ENCODE data around the gene SCGB1D1. TPM values are rescaled to one million over a fixed set of nuclear protein-coding genes. Genes with fewer than 3 reads are reported as not detected.

The SCGB1D1 gene
- total RNA-seq, 1 experiment from 2014 or later = not detected

DNA sequence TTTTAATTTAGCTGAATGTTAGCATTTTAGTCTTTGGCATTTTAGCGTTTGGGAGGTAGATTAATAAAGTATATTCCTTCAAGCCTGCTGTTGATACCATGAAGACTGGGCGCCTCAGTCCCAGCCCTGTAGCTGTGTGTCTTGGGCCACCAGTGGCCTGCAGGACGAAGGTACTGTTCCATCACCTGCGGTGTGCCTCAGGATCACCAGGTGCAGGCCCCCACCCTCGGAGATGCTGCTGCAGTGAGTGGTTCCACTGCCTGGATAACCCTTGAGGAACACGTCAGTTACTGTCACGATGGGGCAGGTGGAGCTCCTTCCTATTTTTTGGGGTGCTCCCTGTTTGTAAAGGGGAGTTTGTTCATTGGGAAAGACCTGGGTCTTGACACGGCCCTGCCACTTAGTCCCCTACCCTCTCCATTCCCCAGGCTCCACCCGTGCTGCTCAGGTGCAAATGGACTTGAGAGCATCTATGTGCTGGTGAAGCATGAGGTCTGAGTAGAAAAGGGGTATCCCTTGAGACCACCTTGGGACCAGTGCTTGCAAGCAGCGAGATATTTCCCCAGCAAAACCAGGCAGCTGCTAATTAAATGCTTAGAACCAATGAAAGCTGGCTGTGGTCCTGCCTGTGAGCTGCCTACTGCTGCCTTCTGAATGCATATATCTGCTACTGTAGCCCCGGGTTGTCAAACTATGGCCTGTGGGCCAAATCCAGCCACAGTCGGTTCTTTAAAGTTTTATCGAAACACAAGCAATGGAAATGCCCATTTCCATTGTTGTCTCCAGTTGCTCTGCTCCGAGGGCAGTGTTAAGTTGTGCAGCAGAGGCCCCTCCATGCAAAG, 37.5 kb upstream of the SCGB1D1 start:
- intact Hi-C loops (cut with micrococcal nuclease; ENCODE audit: unreplicated experiment) = no loop called here
- Histone ChIP-seq H3K4me2 (no peak overlapping the region), H3K79me2 (ENCODE audit: low read depth) (no peaks in the 10 kb centered on the region), H3K9me2 (ENCODE audit: insufficient read depth) (no peaks in the 10 kb centered on the region), H3K36me3 (ENCODE audit: low read depth) (peaks cover 31% of the 10 kb centered on the region; the same call in 1 of the 2 replicates), H3K9me3 (ENCODE audit: insufficient read depth, low read depth) (no peaks in the 10 kb centered on the region), H3K4me3 (no peak overlapping the region), H4K20me1 (ENCODE audit: insufficient read depth) (peaks cover 9% of the 10 kb centered on the region; the same call in 1 of the 2 replicates), H3K27ac (no peak overlapping the region), H3K4me1 (replicated peaks; ENCODE audit: insufficient read depth) (no peaks in the 10 kb centered on the region), H2AFZ (no peak overlapping the region), H3F3A (ENCODE audit: insufficient read depth, low read depth) (peaks cover 22% of the 10 kb centered on the region), H3K27me3 (ENCODE audit: insufficient read depth, low read depth) (no peaks in the 10 kb centered on the region)
- ChIA-PET CTCF (no interaction called here), POLR2A (ENCODE audit: unreplicated experiment) (no interaction called here)
- TF ChIP-seq, protein P1, sequence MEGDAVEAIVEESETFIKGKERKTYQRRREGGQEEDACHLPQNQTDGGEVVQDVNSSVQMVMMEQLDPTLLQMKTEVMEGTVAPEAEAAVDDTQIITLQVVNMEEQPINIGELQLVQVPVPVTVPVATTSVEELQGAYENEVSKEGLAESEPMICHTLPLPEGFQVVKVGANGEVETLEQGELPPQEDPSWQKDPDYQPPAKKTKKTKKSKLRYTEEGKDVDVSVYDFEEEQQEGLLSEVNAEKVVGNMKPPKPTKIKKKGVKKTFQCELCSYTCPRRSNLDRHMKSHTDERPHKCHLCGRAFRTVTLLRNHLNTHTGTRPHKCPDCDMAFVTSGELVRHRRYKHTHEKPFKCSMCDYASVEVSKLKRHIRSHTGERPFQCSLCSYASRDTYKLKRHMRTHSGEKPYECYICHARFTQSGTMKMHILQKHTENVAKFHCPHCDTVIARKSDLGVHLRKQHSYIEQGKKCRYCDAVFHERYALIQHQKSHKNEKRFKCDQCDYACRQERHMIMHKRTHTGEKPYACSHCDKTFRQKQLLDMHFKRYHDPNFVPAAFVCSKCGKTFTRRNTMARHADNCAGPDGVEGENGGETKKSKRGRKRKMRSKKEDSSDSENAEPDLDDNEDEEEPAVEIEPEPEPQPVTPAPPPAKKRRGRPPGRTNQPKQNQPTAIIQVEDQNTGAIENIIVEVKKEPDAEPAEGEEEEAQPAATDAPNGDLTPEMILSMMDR (conservative IDR thresholded peaks at IDR 0.05) = no peak
- no peak for TF ChIP-seq EZH2 (IDR thresholded peaks at IDR 0.05; ENCODE audit: low read depth)
- DNase-seq = no peak
- no TSS peak for BruUV-seq (replicated peaks)

DNA sequence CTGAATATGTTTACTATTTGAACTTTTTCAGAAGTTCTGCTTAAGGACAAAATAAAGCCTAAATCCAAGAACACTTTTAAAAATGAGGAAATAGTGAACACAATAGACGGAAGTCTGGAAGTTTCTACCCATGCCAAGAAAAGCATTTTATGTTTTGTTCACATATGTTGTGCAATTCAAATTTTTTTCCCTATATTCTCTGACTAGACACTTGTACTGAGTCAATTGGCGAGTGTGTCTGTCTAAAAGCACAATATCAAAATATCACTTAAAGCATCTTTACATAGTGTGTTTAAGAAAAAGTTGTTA, 37.0 kb upstream of the SCGB1D1 start:
- intact Hi-C loops (cut with micrococcal nuclease; ENCODE audit: unreplicated experiment) = no loop called here
- no peak overlapping the region for H3K4me2 ChIP-seq
- H3K79me2 ChIP-seq (ENCODE audit: low read depth) = no peaks in the 10 kb centered on the region
- no peaks in the 10 kb centered on the region for H3K9me2 ChIP-seq (ENCODE audit: insufficient read depth)
- H3F3A ChIP-seq (ENCODE audit: insufficient read depth, low read depth) = peaks cover 22% of the 10 kb centered on the region
- no peaks in the 10 kb centered on the region for H3K9me3 ChIP-seq (ENCODE audit: insufficient read depth, low read depth)
- ChIA-PET POLR2A (ENCODE audit: unreplicated experiment) (no interaction called here), CTCF (no interaction called here)
- no TSS peak for BruUV-seq (replicated peaks)
- TF ChIP-seq EZH2 (IDR thresholded peaks at IDR 0.05; ENCODE audit: low read depth) = no peak
- TF ChIP-seq, protein P1 (conservative IDR thresholded peaks at IDR 0.05) = no peak
- H4K20me1 ChIP-seq (ENCODE audit: insufficient read depth) = peaks cover 6% of the 10 kb centered on the region; the same call in 1 of the 2 replicates
- H2AFZ ChIP-seq = no peak overlapping the region
- no peak overlapping the region for H3K4me3 ChIP-seq
- H3K27ac ChIP-seq = no peak overlapping the region
- DNase-seq = no peak
- no peaks in the 10 kb centered on the region for H3K4me1 ChIP-seq (replicated peaks; ENCODE audit: insufficient read depth)
- no peaks in the 10 kb centered on the region for H3K27me3 ChIP-seq (ENCODE audit: insufficient read depth, low read depth)
- peaks cover 29% of the 10 kb centered on the region; the same call in 1 of the 2 replicates for H3K36me3 ChIP-seq (ENCODE audit: low read depth)

GRCh38 chr11:62153617-62154016, 36.4 kb upstream of the SCGB1D1 start:
- peaks cover 22% of the 10 kb centered on the region for H3F3A ChIP-seq (ENCODE audit: insufficient read depth, low read depth)
- ChIA-PET CTCF (no interaction called here), POLR2A (ENCODE audit: unreplicated experiment) (no interaction called here)
- H3K4me3 ChIP-seq = no peak overlapping the region
- no peak overlapping the region for H3K4me2 ChIP-seq
- H3K9me3 ChIP-seq (ENCODE audit: insufficient read depth, low read depth) = no peaks in the 10 kb centered on the region
- H3K27ac ChIP-seq = no peak overlapping the region
- intact Hi-C loops (cut with micrococcal nuclease; ENCODE audit: unreplicated experiment) = no loop called here
- peaks cover 24% of the 10 kb centered on the region; the same call in 1 of the 2 replicates for H3K36me3 ChIP-seq (ENCODE audit: low read depth)
- H3K79me2 ChIP-seq (ENCODE audit: low read depth) = no peaks in the 10 kb centered on the region
- no peak overlapping the region for H2AFZ ChIP-seq
- H3K27me3 ChIP-seq (ENCODE audit: insufficient read depth, low read depth) = 0 out of 2 replicates have a peak, but pooled peaks cover 4% of the 10 kb centered on the region
- DNase-seq = no peak
- no peaks in the 10 kb centered on the region for H3K9me2 ChIP-seq (ENCODE audit: insufficient read depth)
- TF ChIP-seq, protein P1 (conservative IDR thresholded peaks at IDR 0.05) = no peak
- TF ChIP-seq EZH2 (IDR thresholded peaks at IDR 0.05; ENCODE audit: low read depth) = no peak
- BruUV-seq (replicated peaks) = no TSS peak
- peaks cover 4% of the 10 kb centered on the region; the same call in 1 of the 2 replicates for H4K20me1 ChIP-seq (ENCODE audit: insufficient read depth)
- no peaks in the 10 kb centered on the region for H3K4me1 ChIP-seq (replicated peaks; ENCODE audit: insufficient read depth)
